KOPT-K1 (cell line): Measurements from ENCODE around the gene MLLT1.

Experiments used
- H3K27ac ChIP-seq: fragments of 200-600 bp; sonication (generic); 2 replicates; pipeline ENCODE4 v1.5.1; 2016; ENCODE audit warnings: antibody characterized with exemption, mild to moderate bottlenecking, low read depth, low read length; ENCODE audit not compliant: poor library complexity, severe bottlenecking
- H3K36me3 ChIP-seq: fragments of 200-600 bp; sonication (generic); 2 replicates; pipeline ENCODE4 v1.5.1; 2017; ENCODE audit warnings: antibody characterized with exemption, mild to moderate bottlenecking, low read length, moderate library complexity; ENCODE audit not compliant: insufficient read depth
- H3K9me3 ChIP-seq: fragments of 200-600 bp; sonication (generic); 2 replicates; pipeline ENCODE4 v1.5.1; 2017; ENCODE audit warnings: antibody characterized with exemption, low read length, mild to moderate bottlenecking; ENCODE audit not compliant: insufficient read depth, poor library complexity, severe bottlenecking

Gene MLLT1

DNA sequence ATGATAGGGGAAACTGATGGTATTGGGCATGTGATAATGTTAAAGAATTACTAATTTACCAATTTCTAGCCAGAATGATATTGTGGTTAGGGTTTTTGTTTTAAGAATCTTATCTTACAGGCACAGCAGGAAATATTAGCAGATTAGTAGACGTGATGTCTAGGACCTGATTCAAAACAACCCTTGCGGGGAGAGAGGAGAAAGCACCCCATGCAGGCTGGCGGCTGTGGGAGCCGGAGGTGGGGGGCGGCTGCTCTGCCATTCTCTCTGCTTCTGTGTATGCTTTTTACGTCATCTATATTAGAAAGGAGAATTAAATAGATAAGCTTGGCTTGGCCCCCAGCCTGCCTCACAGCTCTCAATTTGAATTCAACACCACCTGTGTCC is 41.5 kb downstream of the MLLT1 start:
- H3K27ac ChIP-seq = peak overlapping the region; percentile 51
- no peaks in the 10 kb centered on the region for H3K9me3 ChIP-seq
- peaks cover 22% of the 10 kb centered on the region; the same call in 1 of the 2 replicates for H3K36me3 ChIP-seq

DNA sequence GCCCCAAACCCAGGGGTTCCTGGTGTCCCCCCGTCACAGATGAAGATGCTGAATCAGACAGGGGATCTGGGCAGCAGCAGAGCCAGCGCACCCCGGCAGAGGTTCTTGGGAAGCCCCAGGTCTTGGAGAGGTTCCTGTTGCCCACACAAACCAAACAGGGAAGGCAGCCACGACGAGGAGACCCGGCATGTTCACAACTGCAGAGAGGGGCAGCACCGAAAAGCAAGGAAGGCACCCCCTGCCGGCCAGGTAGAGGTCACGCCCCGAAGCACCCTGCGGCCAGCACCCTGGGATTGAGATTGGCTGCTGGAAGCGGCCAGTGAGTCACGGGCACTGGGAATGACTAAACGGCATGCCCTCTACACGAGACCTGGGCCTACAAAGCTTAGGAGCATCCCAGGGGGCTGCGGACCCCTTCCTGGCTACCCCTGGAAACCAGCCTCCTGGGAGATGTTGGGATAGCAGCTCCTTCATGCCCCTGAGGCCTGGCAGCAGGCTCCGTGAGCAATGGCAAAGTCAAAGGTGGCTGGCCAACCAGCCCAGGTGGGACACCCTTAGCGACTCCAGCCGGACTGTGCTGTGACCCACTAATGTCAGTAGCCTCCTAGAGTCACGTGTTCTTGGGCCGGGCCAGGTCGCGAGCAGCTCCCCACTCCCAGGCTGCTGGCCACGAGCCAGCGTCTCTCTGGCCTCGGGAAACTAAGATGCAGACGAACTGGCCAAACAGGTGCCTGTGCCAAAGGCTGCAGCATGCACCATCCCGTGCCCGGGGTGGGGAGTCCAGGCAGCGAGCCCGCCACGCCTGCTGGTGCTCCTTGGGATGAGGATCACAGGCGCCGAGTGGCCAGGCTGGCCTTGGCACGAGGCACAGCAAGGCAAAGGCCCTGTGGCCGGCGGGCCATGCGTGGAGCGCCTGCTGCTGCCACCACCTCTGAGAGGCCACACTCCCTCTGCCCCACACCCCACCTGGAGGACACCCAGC is 43.2 kb downstream of the MLLT1 start:
- no peaks in the 10 kb centered on the region for H3K9me3 ChIP-seq
- H3K27ac ChIP-seq = peak overlapping the region; percentile 12
- 0 out of 2 replicates have a peak, but pooled peaks cover 17% of the 10 kb centered on the region for H3K36me3 ChIP-seq

DNA sequence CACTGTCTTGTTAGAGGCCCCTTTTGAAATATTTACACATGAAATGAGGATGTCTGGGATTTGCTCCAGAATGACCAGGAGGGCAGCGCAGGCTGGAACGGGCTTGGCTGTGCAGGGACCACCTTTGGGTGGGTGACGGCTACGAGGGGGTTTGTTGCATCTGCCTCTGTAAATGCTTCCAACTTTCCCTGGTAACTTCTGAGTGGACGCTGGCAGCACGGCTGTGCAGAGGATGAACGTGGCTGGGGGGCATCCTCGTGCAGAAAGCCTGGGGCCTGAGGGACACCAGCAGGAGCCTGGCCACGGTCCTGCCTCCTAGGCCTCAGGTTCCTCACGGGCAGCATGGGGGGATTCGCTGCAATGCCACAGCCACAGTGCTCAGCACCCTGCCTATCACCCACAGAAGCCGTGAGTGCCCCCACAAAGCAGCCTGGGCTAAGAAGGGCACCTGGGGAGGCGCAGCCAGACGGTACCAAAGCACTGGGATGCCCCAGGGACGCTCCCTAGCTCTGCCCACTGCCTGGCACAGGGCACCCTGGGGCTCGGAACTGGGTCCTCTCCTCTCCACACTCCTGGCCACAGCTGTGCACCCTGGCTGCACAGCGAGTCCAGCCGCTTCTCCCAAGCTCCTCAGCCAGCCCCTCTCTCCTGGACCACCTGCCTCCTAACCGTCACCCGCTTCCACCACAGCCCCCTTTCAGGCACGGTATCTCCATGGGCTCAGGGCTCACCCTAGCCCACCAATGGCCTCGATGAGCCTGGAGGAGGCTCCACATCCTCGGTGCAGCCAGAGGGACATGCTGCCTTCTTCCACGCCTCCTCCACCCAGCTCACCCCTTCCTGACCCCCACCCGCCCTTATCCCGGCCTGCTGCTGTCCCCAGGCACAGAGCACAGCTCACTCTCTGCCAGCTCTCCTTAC is 44.5 kb downstream of the MLLT1 start:
- Histone ChIP-seq H3K27ac (no peak overlapping the region), H3K36me3 (peaks cover 15% of the 10 kb centered on the region; the same call in 1 of the 2 replicates), H3K9me3 (no peaks in the 10 kb centered on the region)

DNA sequence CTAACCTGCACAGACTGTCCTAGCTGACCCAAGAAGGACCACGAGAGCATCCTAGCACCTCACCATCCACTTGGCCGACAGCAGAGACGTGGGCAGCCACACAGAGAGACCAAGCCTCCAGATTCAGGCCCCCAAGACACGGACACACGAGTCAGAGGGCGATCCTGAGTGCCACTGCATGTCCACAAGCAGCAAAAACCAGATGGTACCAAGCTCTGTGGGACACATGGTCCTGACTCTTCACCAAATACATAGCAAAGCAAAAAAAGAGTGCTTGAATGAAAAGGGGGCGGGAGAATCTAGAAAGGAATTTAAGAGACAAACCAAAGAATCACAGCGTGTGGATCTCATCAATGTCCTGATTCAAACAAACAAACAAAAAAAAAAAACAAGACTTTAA is 45.2 kb downstream of the MLLT1 start:
- Histone ChIP-seq H3K36me3 (peaks cover 19% of the 10 kb centered on the region), H3K9me3 (no peaks in the 10 kb centered on the region), H3K27ac (no peak overlapping the region)

DNA sequence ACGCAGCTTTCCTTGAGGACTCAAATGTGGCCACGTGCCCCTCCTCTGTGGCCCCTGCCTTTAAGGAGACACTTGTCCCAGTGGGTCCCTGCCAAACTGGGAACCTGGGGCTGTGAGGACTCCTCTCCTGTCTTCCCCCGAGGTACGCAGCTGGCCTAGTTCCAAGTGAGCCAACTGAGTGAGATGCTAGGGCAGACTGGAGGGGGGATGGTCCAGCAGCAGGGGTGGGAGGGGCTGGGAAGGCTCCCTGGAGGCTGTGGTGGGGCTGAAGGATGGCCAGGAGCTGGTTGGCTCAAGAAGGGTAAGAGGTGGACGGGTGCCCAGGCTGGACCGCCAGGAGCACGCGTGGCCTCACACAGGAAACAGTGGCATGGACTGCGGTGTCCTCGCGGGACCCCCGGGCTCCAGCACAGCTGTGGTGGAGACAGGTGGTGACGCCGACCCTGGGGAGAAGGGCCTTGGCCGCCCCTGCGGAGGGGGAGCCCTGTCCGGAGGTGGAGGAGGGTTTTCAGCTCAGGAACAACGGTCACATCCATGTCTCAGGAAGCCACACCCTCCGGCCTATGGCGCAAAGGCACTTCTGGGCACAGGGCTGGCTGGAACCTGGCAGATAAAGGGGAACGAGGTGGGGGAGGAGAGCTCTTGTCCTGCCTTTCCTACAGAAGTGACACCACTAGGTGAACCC is 45.8 kb downstream of the MLLT1 start:
- no peak overlapping the region for H3K27ac ChIP-seq

DNA sequence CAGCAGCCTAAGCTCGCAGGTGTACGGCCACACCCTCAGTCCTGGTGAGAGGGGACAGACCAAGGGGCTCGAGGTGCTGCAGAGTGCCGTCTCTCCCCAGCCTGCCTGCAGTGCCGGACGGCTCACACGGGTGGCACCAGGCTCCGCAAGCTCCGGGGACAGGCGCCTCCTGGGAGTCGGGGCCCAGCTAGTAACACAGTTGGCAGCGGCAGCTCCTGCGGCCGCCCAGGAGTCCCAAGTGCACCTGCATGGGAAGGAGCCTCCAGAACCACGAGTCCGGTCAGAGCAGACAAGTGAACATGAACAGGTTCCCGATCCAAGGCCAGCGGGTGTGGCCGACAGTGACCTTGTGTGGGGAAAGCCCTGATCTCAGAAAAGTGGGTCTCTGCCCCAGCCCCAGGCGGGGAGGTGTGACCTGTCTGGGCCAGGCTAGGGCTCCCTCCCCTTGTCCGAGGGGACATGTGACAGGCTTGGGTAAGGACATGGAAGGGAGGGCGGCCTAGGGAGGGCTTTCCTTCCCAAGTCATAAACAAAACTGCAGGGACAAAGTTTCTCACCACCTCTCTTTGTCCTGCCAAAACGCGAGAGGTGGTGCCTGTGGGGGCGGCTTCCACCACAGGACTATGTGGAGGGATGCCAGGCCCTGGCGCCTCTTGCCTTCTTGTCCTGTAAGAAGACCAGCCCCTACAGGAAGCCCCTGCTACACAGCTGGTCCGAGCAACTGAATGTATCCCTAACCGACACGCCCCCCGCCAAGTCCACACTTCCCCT is 46.5 kb downstream of the MLLT1 start:
- Histone ChIP-seq H3K27ac (no peak overlapping the region), H3K9me3 (no peaks in the 10 kb centered on the region), H3K36me3 (peaks cover 29% of the 10 kb centered on the region)

More for the DNA sequence above, 45.8 kb downstream of the MLLT1 start:
- no peaks in the 10 kb centered on the region for H3K9me3 ChIP-seq
- peaks cover 24% of the 10 kb centered on the region for H3K36me3 ChIP-seq

DNA sequence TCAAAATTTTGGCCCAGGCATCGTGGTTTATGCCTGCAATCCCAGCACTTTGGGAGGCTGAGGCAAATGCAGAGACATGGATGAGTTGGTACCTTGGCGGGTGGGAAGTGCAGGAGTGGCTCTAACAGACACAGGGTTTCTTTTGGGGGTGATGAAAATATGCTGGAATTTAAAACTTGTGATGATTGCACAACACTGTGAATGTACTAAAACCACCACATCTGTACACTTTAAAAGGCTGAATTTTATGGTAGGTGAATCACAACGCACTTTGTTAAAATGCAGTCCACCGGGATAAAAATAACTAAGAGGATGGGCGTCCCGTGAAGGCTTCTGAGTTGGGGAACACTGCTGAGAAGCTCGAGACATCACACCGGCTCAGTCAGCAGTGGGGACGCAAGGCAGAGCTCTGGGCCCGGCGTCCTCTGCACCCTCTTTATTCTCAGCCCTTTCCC is 47.1 kb downstream of the MLLT1 start:
- Histone ChIP-seq H3K27ac (no peak overlapping the region), H3K9me3 (no peaks in the 10 kb centered on the region), H3K36me3 (peaks cover 32% of the 10 kb centered on the region)

DNA sequence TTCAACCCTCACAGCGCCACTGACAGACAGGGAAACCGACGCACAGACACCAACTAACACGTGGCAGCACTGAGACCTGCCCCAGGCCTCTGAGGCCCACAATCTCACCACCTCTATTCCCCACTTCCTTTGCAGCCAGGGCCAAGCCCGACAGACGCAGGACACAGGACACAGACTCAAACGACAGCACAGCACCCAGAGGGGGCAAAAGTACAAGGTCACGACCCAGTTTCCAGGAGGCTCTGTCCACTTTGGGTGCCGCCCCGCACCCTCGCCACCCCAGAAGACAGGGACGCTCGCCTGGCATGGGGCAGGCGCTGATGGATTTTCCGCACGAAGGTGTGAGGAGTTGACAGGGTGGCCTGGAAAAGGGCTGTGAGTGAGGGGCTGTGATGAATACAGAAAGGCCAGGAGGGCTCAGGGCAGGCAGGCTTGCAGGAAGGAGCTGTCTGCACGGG is 48.8 kb downstream of the MLLT1 start:
- Histone ChIP-seq H3K9me3 (no peaks in the 10 kb centered on the region), H3K36me3 (peaks cover 42% of the 10 kb centered on the region), H3K27ac (peak overlapping the region; percentile 13)

DNA sequence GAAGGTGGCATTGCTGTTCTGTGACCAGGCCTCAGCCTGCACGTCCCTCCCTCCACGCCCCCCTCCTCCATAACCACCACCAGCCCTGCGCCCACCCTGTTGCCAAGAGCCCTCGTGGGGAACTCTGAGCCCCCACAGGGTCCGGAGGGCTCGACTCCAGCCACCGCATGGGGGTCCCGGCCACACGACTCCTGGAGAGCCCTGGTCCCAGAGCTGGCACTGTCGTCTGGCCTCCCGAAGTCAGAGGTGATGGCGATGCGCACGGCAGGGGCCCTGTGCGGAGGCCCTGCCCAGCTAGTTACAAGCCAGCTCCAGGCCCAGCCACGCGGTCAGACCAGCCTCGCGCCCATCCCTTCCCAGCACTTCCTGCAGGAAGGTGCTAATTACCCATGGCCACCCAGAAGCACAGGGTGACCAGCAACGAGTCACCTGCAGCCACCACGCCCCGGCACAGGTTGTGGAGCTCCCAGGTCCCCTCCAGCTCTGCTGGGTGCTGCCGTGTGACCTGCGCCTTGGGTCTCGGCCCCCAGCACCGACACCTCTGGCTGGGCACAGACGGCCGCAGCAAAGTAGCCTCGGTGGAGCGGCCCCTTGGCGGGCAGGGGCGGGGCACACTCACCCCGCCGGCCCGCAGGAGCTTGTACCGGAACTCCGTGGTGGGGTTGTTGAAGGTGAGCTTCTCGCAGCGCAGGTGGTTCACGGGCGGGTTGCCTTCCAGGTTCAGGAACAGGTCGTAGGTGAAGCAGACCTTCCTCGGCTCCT is 49.6 kb downstream of the MLLT1 start:
- peak overlapping the region; percentile 13 for H3K27ac ChIP-seq
- no peaks in the 10 kb centered on the region for H3K9me3 ChIP-seq
- peaks cover 51% of the 10 kb centered on the region for H3K36me3 ChIP-seq

DNA sequence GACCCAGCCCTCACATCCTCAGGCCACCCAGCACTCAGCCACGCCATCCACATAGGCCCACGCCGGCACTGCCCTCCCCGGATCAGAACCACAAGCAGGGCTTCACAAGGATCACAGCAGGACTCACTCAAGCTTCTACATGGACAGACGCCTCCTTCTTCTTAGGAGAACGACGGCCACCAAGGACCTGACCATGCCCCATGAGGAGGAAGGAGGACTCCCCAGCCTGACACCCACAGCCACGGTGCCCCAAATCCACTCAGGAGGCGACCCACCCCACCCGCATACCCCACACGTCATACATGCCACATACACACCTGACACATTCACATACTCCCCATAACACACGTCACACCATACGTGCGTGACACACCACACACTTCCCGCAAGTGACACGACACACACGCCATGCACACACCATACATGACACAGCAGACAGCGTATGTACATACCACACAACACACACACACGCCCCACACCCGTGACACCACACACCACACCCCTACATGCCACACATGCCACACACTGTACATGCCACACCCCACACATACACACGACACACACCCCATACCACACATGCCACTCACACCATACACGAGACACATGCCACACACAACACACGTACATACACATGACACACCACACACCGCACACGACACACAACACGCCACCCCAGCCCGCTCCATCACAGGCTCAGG is 50.4 kb downstream of the MLLT1 start:
- Histone ChIP-seq H3K9me3 (no peaks in the 10 kb centered on the region), H3K27ac (no peak overlapping the region)

DNA sequence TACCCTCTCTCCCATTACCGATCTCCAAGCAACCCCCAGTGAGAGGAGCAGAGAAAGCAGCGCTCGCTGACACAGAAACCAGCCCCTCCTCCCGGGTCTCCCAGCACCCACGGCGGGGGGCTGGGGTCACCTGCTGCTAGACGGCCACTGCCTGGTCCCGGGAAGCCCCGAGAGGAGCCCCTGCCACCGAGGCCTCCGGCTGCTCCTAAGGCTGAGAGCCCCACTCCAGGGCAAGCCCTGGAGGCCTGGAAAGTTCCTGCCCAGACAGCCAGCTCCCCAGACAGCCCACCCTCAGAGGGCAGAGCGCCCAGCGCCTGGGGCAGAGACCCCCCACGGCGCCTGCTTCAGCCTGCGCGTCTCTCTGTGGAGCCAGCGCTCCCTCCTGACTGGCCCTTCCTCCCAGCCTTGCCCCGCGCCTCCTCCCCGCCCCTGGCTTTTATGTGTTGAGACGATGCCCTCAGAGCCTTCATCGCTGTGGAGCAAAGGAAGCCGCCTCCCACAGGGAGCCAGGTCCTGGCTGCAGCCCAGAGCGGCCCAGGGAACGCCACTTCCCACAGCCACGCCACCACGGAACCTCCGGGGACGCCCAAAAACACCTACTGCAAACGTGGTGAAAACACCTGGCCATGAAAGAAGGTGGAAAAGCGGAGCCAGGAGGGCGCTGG is 51.1 kb downstream of the MLLT1 start:
- no peak overlapping the region for H3K27ac ChIP-seq
- peaks cover 66% of the 10 kb centered on the region for H3K36me3 ChIP-seq
- H3K9me3 ChIP-seq = no peaks in the 10 kb centered on the region

More for the DNA sequence above, 50.4 kb downstream of the MLLT1 start:
- peaks cover 59% of the 10 kb centered on the region for H3K36me3 ChIP-seq

DNA sequence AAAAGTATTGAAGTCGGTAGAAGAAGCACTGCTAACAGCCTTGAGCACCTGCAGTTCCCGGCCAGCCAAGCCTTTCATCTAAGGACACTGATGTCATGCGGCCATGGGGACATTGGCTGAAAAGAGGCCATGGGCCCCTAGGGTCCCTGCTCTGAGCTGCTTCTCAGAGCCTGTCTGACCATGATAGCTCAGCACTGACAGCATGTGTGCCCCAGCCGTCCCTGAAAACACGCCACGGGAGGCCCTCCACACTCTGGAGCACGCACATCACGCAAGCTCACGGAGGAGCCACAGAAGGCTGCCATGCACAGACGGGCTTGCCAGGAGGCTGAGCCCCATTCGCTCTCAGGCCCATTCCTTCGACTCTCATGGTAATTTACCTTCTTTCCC is 51.8 kb downstream of the MLLT1 start:
- H3K9me3 ChIP-seq = no peaks in the 10 kb centered on the region
- H3K27ac ChIP-seq = no peak overlapping the region
- peaks cover 73% of the 10 kb centered on the region for H3K36me3 ChIP-seq
